Liver (tissue), 3 donors: ENCODE measurements around the gene BMP6.

Experiments
- ATF3 ChIP-seq: IDR thresholded peaks from 2 replicates; pipeline ENCODE4 v1.6.1; 2016; ENCODE audit warnings: antibody characterized with exemption
- CTCF ChIP-seq: fragments of 150-350 bp; IDR thresholded peaks from 2 replicates; pipeline ENCODE4 v1.5.1; 2017; ENCODE audit warnings: improper control_type of control experiment, low read depth, low read length; ENCODE audit not compliant: missing input control
- EGR1 ChIP-seq, 2 donors: IDR thresholded peaks; 2 replicates each; pipeline ENCODE4 v1.6.1; 2016 to 2018; ENCODE audit warnings: antibody characterized with exemption in 2 of 2, low read depth in 2 of 2
- FOXA1 ChIP-seq: IDR thresholded peaks from 2 replicates; pipeline ENCODE4 v1.6.1; 2016; ENCODE audit warnings: antibody characterized with exemption
- GABPA ChIP-seq, 2 donors: IDR thresholded peaks in 1 of 2; conservative IDR thresholded peaks in 1 of 2; 2 replicates each; pipeline ENCODE4 v1.6.1; 2016; ENCODE audit warnings: antibody characterized with exemption in 2 of 2, mild to moderate bottlenecking in 1 of 2, moderate library complexity in 1 of 2
- JUND ChIP-seq, 2 donors: IDR thresholded peaks; 2 replicates each; pipeline ENCODE4 v1.6.1; 2016; ENCODE audit warnings: antibody characterized with exemption in 2 of 2
- MAX ChIP-seq: IDR thresholded peaks from 2 replicates; pipeline ENCODE4 v1.6.1; 2016; ENCODE audit warnings: antibody characterized with exemption
- NR2F2 ChIP-seq: IDR thresholded peaks from 2 replicates; pipeline ENCODE4 v1.6.1; 2016; ENCODE audit warnings: antibody characterized with exemption
- RAD21 ChIP-seq, 2 donors: IDR thresholded peaks; 2 replicates each; pipeline ENCODE4 v1.6.1; 2016; ENCODE audit warnings: antibody characterized with exemption in 2 of 2, mild to moderate bottlenecking in 2 of 2
- REST ChIP-seq: IDR thresholded peaks from 2 replicates; pipeline ENCODE4 v1.6.1; 2016; ENCODE audit warnings: antibody characterized with exemption, mild to moderate bottlenecking
- SP1 ChIP-seq: IDR thresholded peaks from 2 replicates; pipeline ENCODE4 v1.6.1; 2018; ENCODE audit warnings: antibody characterized with exemption, mild to moderate bottlenecking
- TAF1 ChIP-seq: conservative IDR thresholded peaks from 2 replicates; pipeline ENCODE4 v1.6.1; 2016; ENCODE audit warnings: antibody characterized with exemption, mild to moderate bottlenecking
- YY1 ChIP-seq: IDR thresholded peaks from 2 replicates; pipeline ENCODE4 v1.6.1; 2016; ENCODE audit warnings: antibody characterized with exemption, mild to moderate bottlenecking
- ZBTB33 ChIP-seq: IDR thresholded peaks from 2 replicates; pipeline ENCODE4 v1.6.1; 2016; ENCODE audit warnings: antibody characterized with exemption
- donor health status: healthy.
- donor health status: healthy.

- TF ChIP-seq CTCF: no peak
- TF ChIP-seq RAD21 (IDR thresholded peaks at IDR 0.05): no peak
- TF ChIP-seq FOXA1: no peak
- no peak for TF ChIP-seq TAF1
- no peak for TF ChIP-seq MAX
- no peak for TF ChIP-seq REST
- no peak for TF ChIP-seq EGR1 (IDR thresholded peaks at IDR 0.05; ENCODE audit: low read depth in 2 of 2)
- no peak for TF ChIP-seq YY1
- TF ChIP-seq JUND (IDR thresholded peaks at IDR 0.05): no peak
- no peak for TF ChIP-seq ZBTB33
- no peak for TF ChIP-seq ATF3
- no peak for TF ChIP-seq SP1
- no peak for TF ChIP-seq GABPA (IDR thresholded peaks at IDR 0.05 in 1 of 2, conservative IDR thresholded peaks at IDR 0.05 in 1 of 2)
- no peak for TF ChIP-seq NR2F2
Measured at GRCh38 chr6:7773914-7774313, 48.0 kb downstream of the BMP6 start.
